ENCODE measurements around the gene OR6C76. TPM values are rescaled to one million over a fixed set of nuclear protein-coding genes. Genes with fewer than 3 reads are reported as not detected.

OR6C76 gene
- total RNA-seq, 1 experiment from 2014 or later = not detected

Other genes starting within 250 kb of the OR6C76 start
- gene OR10A7, start 205.2 kb upstream of the OR6C76 start, total RNA-seq (2014; rRNA removed) = not detected in 2 replicates
- gene OR6C74, start 181.6 kb upstream of the OR6C76 start, total RNA-seq (2014; rRNA removed) = not detected in 2 replicates
- gene OR6C6, start 129.7 kb upstream of the OR6C76 start, total RNA-seq (2014; rRNA removed) = not detected in 2 replicates
- not detected in 2 replicates for gene OR6C1, start 111.9 kb upstream of the OR6C76 start, total RNA-seq (2014; rRNA removed)
- not detected in 2 replicates for gene OR6C3, start 95.5 kb upstream of the OR6C76 start, total RNA-seq (2014; rRNA removed)
- not detected in 2 replicates for gene OR6C75, start 63.3 kb upstream of the OR6C76 start, total RNA-seq (2014; rRNA removed)
- gene OR6C65, start 25.7 kb upstream of the OR6C76 start, total RNA-seq (2014; rRNA removed) = not detected in 2 replicates
- gene OR6C2, start 17.8 kb downstream of the OR6C76 start, total RNA-seq (2014; rRNA removed) = not detected in 2 replicates
- gene OR6C70, start 43.9 kb downstream of the OR6C76 start, total RNA-seq (2014; rRNA removed) = not detected in 2 replicates
- gene OR6C68, start 66.1 kb downstream of the OR6C76 start, total RNA-seq (2014; rRNA removed) = not detected in 2 replicates
- not detected in 2 replicates for gene OR6C4, start 123.3 kb downstream of the OR6C76 start, total RNA-seq (2014; rRNA removed)
- gene OR2AP1, start 146.2 kb downstream of the OR6C76 start, total RNA-seq (2014; rRNA removed) = not detected in 2 replicates
- gene OR10P1, start 210.6 kb downstream of the OR6C76 start, total RNA-seq (2014; rRNA removed) = not detected in 2 replicates